Activated naive CD8-positive, alpha-beta T cell treated with anti-CD3 and anti-CD28 coated beads for 36 hours (primary cell): ENCODE data around the gene EME2. TPM values are rescaled to one million over a fixed set of nuclear protein-coding genes. Genes with fewer than 3 reads are reported as not detected.
"Not testable (repeated sequence)": the region's sequence is repeated elsewhere in the genome, so short reads cannot be mapped to it uniquely, and the experiment has no call there.

ENCODE experiments used
- DNase-seq: peaks from one replicate; pipeline ENCODE4 v3.0.0; 2021
- H3K27ac Mint-ChIP-seq: one replicate; pipeline ENCODE4 v1.8.0; 2022; ENCODE audit warnings: mild to moderate bottlenecking, moderate library complexity, mixed read lengths
- H3K27me3 Mint-ChIP-seq: one replicate; pipeline ENCODE4 v1.8.0; 2022; ENCODE audit warnings: mild to moderate bottlenecking, mixed read lengths
- H3K36me3 Mint-ChIP-seq: one replicate; pipeline ENCODE4 v1.8.0; 2021; ENCODE audit warnings: mild to moderate bottlenecking, mixed read lengths
- H3K4me1 Mint-ChIP-seq: one replicate; pipeline ENCODE4 v1.8.0; 2021; ENCODE audit warnings: mixed read lengths
- H3K4me3 Mint-ChIP-seq: one replicate; pipeline ENCODE4 v1.8.0; 2022; ENCODE audit warnings: mild to moderate bottlenecking, moderate library complexity, mixed read lengths
- H3K9me3 Mint-ChIP-seq: one replicate; pipeline ENCODE4 v1.8.0; 2022; ENCODE audit warnings: mixed read lengths
- total RNA-seq, 2 experiments: library from RNA; stranded (reverse); gene quantifications; one replicate each; pipeline ENCODE4 v1.2.3, GENCODE V29; 2021

The EME2 gene
- total RNA-seq, 2 experiments from 2014 or later: 17.2 to 20.1 TPM

DNA sequence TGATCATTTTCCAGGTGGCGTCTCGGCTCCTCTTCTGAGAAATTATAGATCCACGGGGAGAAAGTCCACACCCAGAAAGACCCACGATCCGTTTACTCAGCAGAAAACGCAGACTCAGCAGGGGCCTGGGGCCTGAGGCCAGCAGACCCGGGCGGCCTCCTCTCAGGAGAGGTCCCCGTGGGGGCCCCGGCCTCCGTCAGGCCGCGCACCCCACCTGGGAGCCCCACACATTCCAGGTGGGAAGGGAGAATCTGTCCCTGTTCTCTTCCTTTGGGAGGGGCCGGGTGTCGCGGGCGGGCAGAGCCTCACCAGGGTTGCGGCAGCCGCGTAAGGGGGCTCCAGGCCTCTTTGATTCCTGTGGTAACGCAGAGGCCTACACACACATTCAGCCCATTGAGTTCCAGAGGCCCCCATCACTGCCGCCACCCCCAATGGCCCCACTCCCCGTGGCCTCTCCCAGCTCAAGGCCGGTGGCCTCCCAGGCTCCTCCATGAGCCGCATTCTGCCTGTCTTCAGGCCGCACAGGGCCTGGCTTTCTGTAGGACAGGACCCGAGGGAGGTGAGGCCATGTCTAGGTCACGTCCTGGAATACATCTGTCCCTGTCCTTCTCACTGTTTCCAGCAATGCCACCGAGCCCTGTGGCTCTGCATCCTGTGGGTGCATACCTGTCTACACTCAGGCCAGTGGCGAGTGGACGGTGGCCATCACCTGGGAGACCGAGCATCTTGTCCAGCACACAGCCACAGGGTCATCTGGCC is 22.5 kb downstream of the EME2 start:
- peaks cover 5% of the 10 kb centered on the region for H3K36me3 Mint-ChIP-seq
- peaks cover 9% of the 10 kb centered on the region for H3K9me3 Mint-ChIP-seq
- no peak overlapping the region for H3K4me3 Mint-ChIP-seq
- H3K27ac Mint-ChIP-seq: no peak overlapping the region
- DNase-seq: no peak
- H3K27me3 Mint-ChIP-seq: no peaks in the 10 kb centered on the region
- H3K4me1 Mint-ChIP-seq: no peaks in the 10 kb centered on the region

DNA sequence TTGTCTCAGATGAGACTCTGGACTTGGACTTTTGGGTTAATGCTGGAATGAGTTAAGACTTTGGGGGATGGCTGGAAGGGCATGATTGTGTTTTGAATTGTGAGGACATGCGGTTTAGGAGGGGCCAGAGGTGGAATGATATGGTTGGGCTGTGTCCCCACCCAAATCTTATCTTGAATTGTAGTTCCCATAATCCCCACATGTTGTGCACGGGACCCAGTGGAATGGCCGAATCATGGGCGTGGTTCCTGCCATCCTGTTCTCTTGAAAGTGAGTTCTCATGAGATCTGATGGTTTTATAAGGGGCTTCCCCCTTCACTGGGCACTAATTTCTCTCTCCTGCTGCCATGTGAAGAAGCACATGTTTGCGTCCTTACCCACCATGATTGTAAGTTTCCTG is 26.7 kb downstream of the EME2 start:
- not testable (repeated sequence) for H3K9me3 Mint-ChIP-seq, H3K4me1 Mint-ChIP-seq, H3K27me3 Mint-ChIP-seq, H3K27ac Mint-ChIP-seq, H3K4me3 Mint-ChIP-seq, DNase-seq, H3K36me3 Mint-ChIP-seq

DNA sequence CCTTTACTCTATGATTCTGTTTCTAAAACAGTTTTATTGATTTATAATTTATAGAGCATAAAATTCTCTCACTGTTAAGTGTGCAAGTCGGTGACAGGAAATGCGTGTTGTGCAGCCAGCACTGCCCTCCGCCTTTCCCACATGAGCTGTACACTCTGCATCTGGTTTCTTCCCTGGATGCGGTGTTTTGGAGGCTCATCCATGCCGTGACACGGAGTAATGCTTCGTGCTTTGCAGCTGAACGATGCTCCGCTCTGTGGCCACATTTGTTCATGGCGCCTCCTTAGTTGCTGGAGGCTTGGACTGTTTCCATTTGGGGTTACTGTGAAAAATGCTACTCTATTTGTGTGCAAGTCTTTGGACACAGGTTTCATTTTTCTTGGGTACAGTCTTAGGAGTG is 28.1 kb downstream of the EME2 start:
- Mint-ChIP-seq H3K27ac (no peak overlapping the region), H3K9me3 (peaks cover 9% of the 10 kb centered on the region), H3K27me3 (no peaks in the 10 kb centered on the region), H3K36me3 (peaks cover 7% of the 10 kb centered on the region), H3K4me1 (no peaks in the 10 kb centered on the region), H3K4me3 (no peak overlapping the region)
- DNase-seq: no peak

- no peak overlapping the region for H3K4me3 Mint-ChIP-seq
- peaks cover 17% of the 10 kb centered on the region for H3K36me3 Mint-ChIP-seq
- no peaks in the 10 kb centered on the region for H3K9me3 Mint-ChIP-seq
- DNase-seq: no peak
- no peak overlapping the region for H3K27ac Mint-ChIP-seq
- H3K27me3 Mint-ChIP-seq: no peaks in the 10 kb centered on the region
- H3K4me1 Mint-ChIP-seq: peaks cover 4% of the 10 kb centered on the region
These were observed 35.0 kb downstream of the EME2 start for GRCh38 chr16:1807626-1808025.

GRCh38 chr16:1808691-1809090 is 36.1 kb downstream of the EME2 start:
- H3K36me3 Mint-ChIP-seq: peaks cover 17% of the 10 kb centered on the region
- DNase-seq: no peak
- peaks cover 11% of the 10 kb centered on the region for H3K4me1 Mint-ChIP-seq
- H3K9me3 Mint-ChIP-seq: no peaks in the 10 kb centered on the region
- no peak overlapping the region for H3K27ac Mint-ChIP-seq
- H3K27me3 Mint-ChIP-seq: no peaks in the 10 kb centered on the region
- H3K4me3 Mint-ChIP-seq: no peak overlapping the region

DNA sequence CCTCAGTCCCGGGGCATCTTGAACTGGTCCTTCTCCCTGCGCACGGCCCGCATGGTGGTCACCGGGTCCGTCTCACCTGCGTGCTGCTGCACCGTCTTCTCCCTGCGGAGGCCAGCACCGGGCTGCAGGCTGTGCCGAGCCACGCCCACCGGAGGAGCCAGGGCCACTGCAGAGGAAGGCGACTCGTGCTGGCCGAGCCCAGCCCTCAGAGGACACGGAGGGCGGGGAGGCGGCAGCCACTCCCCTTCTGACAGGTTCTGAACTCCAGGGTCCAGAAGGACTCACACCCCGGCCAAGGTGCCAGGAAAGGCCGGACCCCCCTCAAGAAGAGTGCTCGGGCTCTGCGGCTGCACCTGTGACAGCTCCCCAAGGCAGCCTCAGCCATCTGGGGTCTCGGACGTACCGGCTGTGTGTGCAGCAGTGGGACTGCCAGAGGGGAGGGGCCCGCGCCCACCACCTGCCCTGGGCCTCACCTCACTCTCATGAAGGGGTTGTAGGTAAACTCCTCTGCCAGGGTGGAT is 36.7 kb downstream of the EME2 start:
- DNase-seq: no peak
- H3K4me3 Mint-ChIP-seq: no peak overlapping the region
- no peaks in the 10 kb centered on the region for H3K27me3 Mint-ChIP-seq
- H3K9me3 Mint-ChIP-seq: no peaks in the 10 kb centered on the region
- H3K36me3 Mint-ChIP-seq: peaks cover 17% of the 10 kb centered on the region
- H3K4me1 Mint-ChIP-seq: peaks cover 11% of the 10 kb centered on the region
- H3K27ac Mint-ChIP-seq: no peak overlapping the region

GRCh38 chr16:1810106-1810505 is 37.5 kb downstream of the EME2 start:
- peak overlapping the region; percentile 12 for H3K27ac Mint-ChIP-seq
- H3K4me1 Mint-ChIP-seq: peaks cover 11% of the 10 kb centered on the region
- peaks cover 17% of the 10 kb centered on the region for H3K36me3 Mint-ChIP-seq
- no peak for DNase-seq
- no peaks in the 10 kb centered on the region for H3K9me3 Mint-ChIP-seq
- H3K4me3 Mint-ChIP-seq: no peak overlapping the region
- H3K27me3 Mint-ChIP-seq: no peaks in the 10 kb centered on the region

DNA sequence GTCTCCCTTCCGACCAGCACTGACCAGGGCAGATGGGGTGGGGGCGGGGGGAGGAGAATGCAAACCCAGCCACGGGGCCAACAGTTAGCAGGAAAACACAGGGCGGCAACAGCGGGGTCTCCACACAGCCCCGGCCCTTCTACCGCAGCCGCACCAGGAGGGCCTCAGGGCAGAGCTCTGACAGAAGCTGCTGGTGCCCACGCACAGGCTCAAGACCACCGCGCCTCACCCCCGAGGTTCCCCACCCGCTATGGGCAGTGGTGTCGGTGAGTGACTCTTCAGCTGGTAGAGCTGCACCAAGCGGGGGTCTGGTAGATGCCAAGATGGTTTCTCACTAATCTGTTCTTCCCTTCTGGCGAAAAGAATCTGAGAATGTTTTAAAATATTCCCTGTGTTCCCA is 37.9 kb downstream of the EME2 start:
- H3K9me3 Mint-ChIP-seq: no peaks in the 10 kb centered on the region
- H3K4me3 Mint-ChIP-seq: no peak overlapping the region
- H3K36me3 Mint-ChIP-seq: peaks cover 19% of the 10 kb centered on the region
- no peak overlapping the region for H3K27ac Mint-ChIP-seq
- no peak for DNase-seq
- peaks cover 11% of the 10 kb centered on the region for H3K4me1 Mint-ChIP-seq
- H3K27me3 Mint-ChIP-seq: no peaks in the 10 kb centered on the region

DNA sequence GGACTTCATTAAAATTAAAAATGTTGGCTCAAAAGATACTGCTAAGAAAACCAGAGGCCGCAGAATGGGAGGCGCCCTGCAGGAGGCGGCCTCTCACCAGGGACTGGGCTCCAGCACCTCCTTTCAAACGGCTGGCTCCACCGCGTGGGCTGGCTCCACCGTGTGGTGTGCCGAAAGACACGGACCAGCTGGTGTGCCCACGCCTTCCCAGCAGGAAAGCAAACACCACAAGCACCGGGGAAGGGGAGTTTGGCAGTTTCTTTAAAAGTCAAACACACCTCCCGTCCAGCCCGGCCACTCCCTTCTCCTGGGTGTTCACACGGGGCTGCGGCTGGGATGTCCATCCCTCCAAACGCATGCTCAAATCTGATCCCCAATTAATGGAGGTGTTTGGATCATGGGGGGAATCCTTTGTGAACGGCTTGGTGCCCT is 40.1 kb downstream of the EME2 start:
- no peaks in the 10 kb centered on the region for H3K27me3 Mint-ChIP-seq
- peaks cover 3% of the 10 kb centered on the region for H3K36me3 Mint-ChIP-seq
- peaks cover 11% of the 10 kb centered on the region for H3K4me1 Mint-ChIP-seq
- no peak overlapping the region for H3K4me3 Mint-ChIP-seq
- H3K27ac Mint-ChIP-seq: peak overlapping the region; percentile 55
- DNase-seq: peak; percentile 69
- no peaks in the 10 kb centered on the region for H3K9me3 Mint-ChIP-seq

DNA sequence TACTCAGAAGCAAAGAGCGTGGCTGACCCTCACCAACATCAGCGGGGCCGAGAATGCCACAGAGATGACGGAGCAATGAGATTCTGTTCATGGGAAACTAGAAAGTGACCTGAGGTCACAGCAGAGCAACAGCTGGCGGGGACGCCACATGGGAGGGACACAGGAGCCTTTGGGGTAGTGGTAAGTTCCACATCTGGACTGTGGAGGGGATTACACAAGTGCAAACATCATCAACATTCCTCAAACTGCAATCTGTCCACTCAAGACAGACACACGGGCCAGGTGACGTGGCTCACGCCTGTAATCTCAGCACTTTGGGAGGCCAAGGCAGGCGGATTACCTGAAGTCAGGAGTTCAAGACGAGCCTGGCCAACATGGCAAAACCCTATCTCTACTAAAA is 42.9 kb downstream of the EME2 start:
- Mint-ChIP-seq H3K4me3 (no peak overlapping the region), H3K36me3 (peaks cover 3% of the 10 kb centered on the region), H3K27me3 (no peaks in the 10 kb centered on the region), H3K9me3 (no peaks in the 10 kb centered on the region), H3K27ac (no peak overlapping the region), H3K4me1 (peaks cover 11% of the 10 kb centered on the region)
- DNase-seq: no peak

DNA sequence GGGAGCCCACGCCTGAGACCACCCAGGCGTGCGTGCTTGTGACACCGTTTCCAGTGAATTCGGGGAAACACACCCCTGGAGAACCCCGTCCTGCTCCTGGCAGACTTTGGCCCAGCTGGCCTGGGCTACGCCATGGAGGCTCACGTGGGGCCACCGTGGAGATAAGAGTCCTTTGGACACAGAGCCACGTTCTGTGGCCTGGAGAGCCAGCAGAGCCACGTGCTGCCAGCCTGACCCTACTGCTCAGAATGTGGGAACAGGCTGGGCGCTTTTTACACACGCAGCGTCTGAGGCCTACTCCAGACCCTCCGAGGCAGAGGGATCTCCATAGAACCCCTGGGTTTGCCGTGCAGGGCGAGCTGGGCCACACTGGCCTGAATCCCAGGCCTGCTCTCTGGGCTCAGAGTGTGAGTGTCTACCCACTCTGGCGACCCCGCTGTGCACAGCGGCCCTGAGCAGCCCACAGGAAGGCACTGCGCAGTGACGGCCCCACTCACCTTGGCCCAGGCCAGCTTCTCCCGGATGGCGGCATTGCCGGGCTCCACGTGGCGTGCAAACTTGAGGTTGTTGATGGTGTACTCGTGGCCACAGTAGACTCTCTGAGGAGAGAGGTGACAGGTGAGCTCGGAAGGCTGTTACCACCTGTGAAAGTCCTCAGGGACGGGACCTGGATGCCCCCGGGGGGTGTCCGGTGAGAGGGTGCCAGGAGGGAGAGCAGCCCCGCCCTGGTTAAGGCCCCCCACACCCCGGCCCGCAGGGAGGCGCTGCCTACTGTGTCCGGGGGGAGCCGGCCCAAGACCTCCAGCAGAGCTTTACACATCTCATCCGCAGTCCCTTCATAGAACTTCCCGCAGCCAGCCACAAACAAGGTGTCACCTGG is 44.0 kb downstream of the EME2 start:
- Mint-ChIP-seq H3K9me3 (no peaks in the 10 kb centered on the region), H3K4me1 (peaks cover 11% of the 10 kb centered on the region), H3K36me3 (peaks cover 4% of the 10 kb centered on the region)

GRCh38 chr16:1817276-1817589 is 44.6 kb downstream of the EME2 start:
- Mint-ChIP-seq H3K27me3 (no peaks in the 10 kb centered on the region), H3K4me3 (no peak overlapping the region), H3K9me3 (no peaks in the 10 kb centered on the region), H3K27ac (no peak overlapping the region), H3K4me1 (peaks cover 11% of the 10 kb centered on the region), H3K36me3 (peaks cover 4% of the 10 kb centered on the region)
- no peak for DNase-seq

More for the DNA sequence above, 44.0 kb downstream of the EME2 start:
- Mint-ChIP-seq H3K27ac (no peak overlapping the region), H3K4me3 (no peak overlapping the region), H3K27me3 (no peaks in the 10 kb centered on the region)
- DNase-seq: no peak

GRCh38 chr16:1817716-1818115 is 45.1 kb downstream of the EME2 start:
- H3K27me3 Mint-ChIP-seq: no peaks in the 10 kb centered on the region
- H3K36me3 Mint-ChIP-seq: peaks cover 4% of the 10 kb centered on the region
- no peak for DNase-seq
- H3K4me3 Mint-ChIP-seq: no peak overlapping the region
- H3K4me1 Mint-ChIP-seq: peaks cover 7% of the 10 kb centered on the region
- H3K9me3 Mint-ChIP-seq: no peaks in the 10 kb centered on the region
- H3K27ac Mint-ChIP-seq: no peak overlapping the region

DNA sequence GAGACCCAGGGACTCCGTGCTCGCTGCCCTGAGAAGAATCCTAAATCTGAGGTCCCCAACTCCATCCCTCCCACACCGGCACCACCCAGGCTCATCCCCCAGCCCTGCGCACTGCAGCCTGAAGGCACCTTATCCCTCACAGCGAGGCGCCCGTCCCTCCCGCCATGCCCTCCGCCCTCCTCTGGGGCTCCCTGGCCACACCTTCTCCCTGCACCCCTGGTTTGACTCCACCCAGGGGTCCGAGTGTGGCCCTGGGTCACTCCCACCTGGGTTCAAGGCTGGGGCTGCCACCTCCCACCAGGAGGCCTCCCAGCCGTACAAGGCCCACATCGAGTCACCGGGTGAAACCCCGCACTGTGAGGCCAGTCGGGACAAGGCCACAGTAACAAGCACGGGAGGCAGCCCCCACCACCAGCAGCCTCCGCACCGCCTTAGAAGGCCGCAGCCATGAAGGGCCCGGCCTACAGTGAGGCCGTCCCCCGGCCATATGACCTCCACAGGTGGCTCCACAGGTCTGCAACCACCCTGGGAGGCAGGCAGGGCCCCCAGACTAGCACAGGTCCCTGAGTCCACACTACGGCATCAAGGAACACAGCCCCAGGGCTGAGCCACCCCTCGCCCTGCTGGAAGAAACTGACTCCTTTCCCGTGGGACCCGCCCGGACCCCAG is 45.7 kb downstream of the EME2 start:
- Mint-ChIP-seq H3K4me3 (no peak overlapping the region), H3K27me3 (no peaks in the 10 kb centered on the region), H3K27ac (no peak overlapping the region), H3K4me1 (peaks cover under 1% of the 10 kb centered on the region), H3K9me3 (no peaks in the 10 kb centered on the region), H3K36me3 (peaks cover 4% of the 10 kb centered on the region)
- no peak for DNase-seq

DNA sequence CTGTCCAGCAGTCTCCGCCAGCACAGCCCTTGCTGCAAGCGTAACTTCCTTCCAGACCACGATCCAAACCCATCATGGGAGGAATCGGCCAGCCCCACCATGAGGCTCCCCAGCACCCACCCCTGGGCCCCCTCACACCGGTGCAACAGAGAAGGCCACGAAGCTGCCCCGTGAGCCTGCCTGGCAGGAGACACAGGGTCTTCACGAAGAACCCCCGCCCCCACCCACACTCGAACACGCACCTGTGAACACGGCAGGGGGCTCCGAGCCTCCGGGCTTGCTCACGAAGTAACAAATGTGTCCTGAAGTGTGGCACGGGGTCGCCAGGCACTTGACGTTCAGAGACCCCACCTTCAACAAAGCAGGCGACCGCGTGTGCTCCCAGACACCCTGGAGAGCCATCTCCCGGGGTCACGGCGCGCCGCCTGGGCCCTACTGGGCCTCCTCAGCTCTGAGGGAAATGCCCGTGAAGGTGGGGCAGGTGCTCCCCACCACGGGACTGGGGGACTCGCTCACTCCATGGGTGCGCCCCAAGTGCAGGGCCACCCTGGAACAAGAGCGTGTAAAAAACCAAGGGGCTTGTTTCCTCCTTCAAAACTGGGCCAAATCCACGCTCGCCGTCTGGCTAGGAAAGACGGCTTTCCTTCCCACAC is 46.4 kb downstream of the EME2 start:
- H3K9me3 Mint-ChIP-seq: no peaks in the 10 kb centered on the region
- H3K36me3 Mint-ChIP-seq: peaks cover 4% of the 10 kb centered on the region
- no peak overlapping the region for H3K4me3 Mint-ChIP-seq
- H3K27me3 Mint-ChIP-seq: no peaks in the 10 kb centered on the region
- no peak overlapping the region for H3K27ac Mint-ChIP-seq
- DNase-seq: no peak
- peaks cover 4% of the 10 kb centered on the region for H3K4me1 Mint-ChIP-seq
